MM.1S (cell line): ENCODE measurements around the gene DYNC1LI1.

Experiments
- CTCF ChIP-seq: fragments of 300-600 bp; sonication (generic); IDR thresholded peaks from 2 replicates; pipeline ENCODE4 v1.5.1; 2016; ENCODE audit warnings: antibody characterized with exemption, low read length, mixed read lengths
- EZH2 ChIP-seq: fragments of 300-600 bp; sonication (generic); optimal IDR thresholded peaks from 2 replicates; pipeline ENCODE3; 2017; ENCODE audit warnings: low read depth, mild to moderate bottlenecking, antibody characterized with exemption, low read length, mixed read lengths
- EZH2phosphoT487 ChIP-seq: fragments of 300-600 bp; sonication (generic); IDR thresholded peaks from 2 replicates; pipeline ENCODE4 v1.6.1; 2018; ENCODE audit warnings: antibody characterized with exemption, low read length

- no peak for TF ChIP-seq CTCF
- no peak for TF ChIP-seq EZH2
- TF ChIP-seq EZH2phosphoT487, result no peak
Observed at GRCh38 chr3:32593903-32594525, 23.4 kb upstream of the DYNC1LI1 start.
